ENCODE measurements around the gene ARHGAP35. TPM values are rescaled to one million over a fixed set of nuclear protein-coding genes. Genes with fewer than 3 reads are reported as not detected.

ARHGAP35 gene
- total RNA-seq, 6 experiments from 2014 or later: 51.9 to 69.8 (median 63.4) TPM

GRCh38 chr19:46903458-46903857 lies 42.7 kb downstream of the ARHGAP35 start:
- Mint-ChIP-seq H3K36me3 (ENCODE audit: low read depth) (peaks cover 12% of the 10 kb centered on the region), H3K9me3 (no peaks in the 10 kb centered on the region), H3K4me1 (ENCODE audit: low read depth) (peaks cover 59% of the 10 kb centered on the region), H3K4me3 (peak overlapping the region; percentile 68), H3K27ac (peak overlapping the region; percentile 95), H3K27me3 (ENCODE audit: insufficient read depth) (no peaks in the 10 kb centered on the region)
- DNase-seq: no peak
- TF ChIP-seq, protein P1, sequence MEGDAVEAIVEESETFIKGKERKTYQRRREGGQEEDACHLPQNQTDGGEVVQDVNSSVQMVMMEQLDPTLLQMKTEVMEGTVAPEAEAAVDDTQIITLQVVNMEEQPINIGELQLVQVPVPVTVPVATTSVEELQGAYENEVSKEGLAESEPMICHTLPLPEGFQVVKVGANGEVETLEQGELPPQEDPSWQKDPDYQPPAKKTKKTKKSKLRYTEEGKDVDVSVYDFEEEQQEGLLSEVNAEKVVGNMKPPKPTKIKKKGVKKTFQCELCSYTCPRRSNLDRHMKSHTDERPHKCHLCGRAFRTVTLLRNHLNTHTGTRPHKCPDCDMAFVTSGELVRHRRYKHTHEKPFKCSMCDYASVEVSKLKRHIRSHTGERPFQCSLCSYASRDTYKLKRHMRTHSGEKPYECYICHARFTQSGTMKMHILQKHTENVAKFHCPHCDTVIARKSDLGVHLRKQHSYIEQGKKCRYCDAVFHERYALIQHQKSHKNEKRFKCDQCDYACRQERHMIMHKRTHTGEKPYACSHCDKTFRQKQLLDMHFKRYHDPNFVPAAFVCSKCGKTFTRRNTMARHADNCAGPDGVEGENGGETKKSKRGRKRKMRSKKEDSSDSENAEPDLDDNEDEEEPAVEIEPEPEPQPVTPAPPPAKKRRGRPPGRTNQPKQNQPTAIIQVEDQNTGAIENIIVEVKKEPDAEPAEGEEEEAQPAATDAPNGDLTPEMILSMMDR (IDR thresholded peaks at IDR 0.05): no peak

GRCh38 chr19:46904114-46905060 lies 43.6 kb downstream of the ARHGAP35 start:
- Mint-ChIP-seq H3K27me3 (ENCODE audit: insufficient read depth) (no peaks in the 10 kb centered on the region), H3K27ac (peak overlapping the region; percentile 95), H3K36me3 (ENCODE audit: low read depth) (peaks cover 8% of the 10 kb centered on the region), H3K4me3 (peak overlapping the region; percentile 68), H3K4me1 (ENCODE audit: low read depth) (peaks cover 55% of the 10 kb centered on the region), H3K9me3 (no peaks in the 10 kb centered on the region)
- peak; percentile 78 for DNase-seq
- TF ChIP-seq, protein P1 (IDR thresholded peaks at IDR 0.05): no peak

GRCh38 chr19:46906221-46906620 lies 45.4 kb downstream of the ARHGAP35 start:
- peaks cover 57% of the 10 kb centered on the region for H3K4me1 Mint-ChIP-seq (ENCODE audit: low read depth)
- TF ChIP-seq, protein P1 (IDR thresholded peaks at IDR 0.05): no peak
- no peak overlapping the region for H3K27ac Mint-ChIP-seq
- peaks cover 8% of the 10 kb centered on the region; the same call in 1 of the 2 replicates for H3K36me3 Mint-ChIP-seq (ENCODE audit: low read depth)
- no peaks in the 10 kb centered on the region for H3K27me3 Mint-ChIP-seq (ENCODE audit: insufficient read depth)
- H3K4me3 Mint-ChIP-seq: no peak overlapping the region
- DNase-seq: no peak
- no peaks in the 10 kb centered on the region for H3K9me3 Mint-ChIP-seq

DNA sequence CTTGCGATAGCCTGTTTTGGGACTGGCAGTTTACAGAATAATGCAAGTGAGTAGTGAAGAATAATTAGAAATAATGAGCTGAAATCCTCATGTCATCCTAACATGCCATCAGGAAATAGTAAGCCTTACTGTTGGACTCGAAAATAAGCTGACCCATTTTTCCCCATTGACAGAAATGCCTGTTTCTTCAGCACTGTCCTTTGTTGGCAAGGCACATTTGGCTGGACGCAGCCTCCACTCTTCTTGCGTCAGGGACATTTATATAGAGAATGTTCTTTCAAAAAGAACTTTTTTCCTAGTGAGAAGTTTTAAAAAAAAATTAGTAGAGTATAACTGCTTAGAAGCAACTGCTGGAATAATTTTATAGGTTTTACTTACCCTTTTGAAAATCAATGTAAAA lies 47.1 kb downstream of the ARHGAP35 start:
- TF ChIP-seq, protein P1 (IDR thresholded peaks at IDR 0.05): no peak
- Mint-ChIP-seq H3K27ac (no peak overlapping the region), H3K36me3 (ENCODE audit: low read depth) (peaks cover 8% of the 10 kb centered on the region; the same call in 1 of the 2 replicates), H3K4me1 (ENCODE audit: low read depth) (peaks cover 51% of the 10 kb centered on the region), H3K27me3 (ENCODE audit: insufficient read depth) (no peaks in the 10 kb centered on the region), H3K4me3 (no peak overlapping the region), H3K9me3 (no peaks in the 10 kb centered on the region)
- no peak for DNase-seq

DNA sequence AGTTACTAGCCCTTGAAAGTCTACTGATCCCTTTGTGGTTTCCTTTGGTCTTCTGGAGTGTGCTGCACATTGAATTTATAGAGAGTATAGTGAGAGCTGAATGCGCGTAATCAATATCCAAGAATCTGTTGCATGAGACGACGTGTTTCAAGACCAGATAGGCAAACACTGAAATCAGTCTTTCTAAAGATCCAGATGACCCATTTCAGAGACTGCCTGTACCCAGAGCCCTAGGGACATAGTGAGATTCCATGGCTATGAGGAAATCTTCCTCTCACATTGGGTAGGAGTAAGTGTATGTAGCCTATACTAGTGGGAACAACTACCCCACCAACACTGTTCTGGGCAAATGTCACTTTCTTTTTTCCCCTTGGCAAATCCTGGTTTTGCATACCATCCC lies 48.6 kb downstream of the ARHGAP35 start:
- Mint-ChIP-seq H3K9me3 (no peaks in the 10 kb centered on the region), H3K27me3 (ENCODE audit: insufficient read depth) (no peaks in the 10 kb centered on the region), H3K36me3 (ENCODE audit: low read depth) (peaks cover 5% of the 10 kb centered on the region; the same call in 1 of the 2 replicates), H3K27ac (no peak overlapping the region), H3K4me3 (no peak overlapping the region), H3K4me1 (ENCODE audit: low read depth) (peaks cover 49% of the 10 kb centered on the region)
- TF ChIP-seq, protein P1 (IDR thresholded peaks at IDR 0.05): no peak
- DNase-seq: no peak

Other genes with a start within 250 kb of the ARHGAP35 start
- 10 to 100 TPM; 16.0 to 26.6 (median 17.9) TPM for gene PTGIR, start 235.9 kb upstream of the ARHGAP35 start, total RNA-seq (2021; fragmentation: NEBNext Ultra II Directional; extraction: Animal tissue kit (Norgen Biotek cat#: 25700))
- gene GNG8, start 224.8 kb upstream of the ARHGAP35 start, total RNA-seq (2021; fragmentation: NEBNext Ultra II Directional; extraction: Animal tissue kit (Norgen Biotek cat#: 25700)): not detected
- gene DACT3, start 199.8 kb upstream of the ARHGAP35 start, total RNA-seq (2021; fragmentation: NEBNext Ultra II Directional; extraction: Animal tissue kit (Norgen Biotek cat#: 25700)): 10 to 100 TPM; 12.6 to 17.2 (median 15.5) TPM
- gene PRKD2, start 143.9 kb upstream of the ARHGAP35 start, total RNA-seq (2021; fragmentation: NEBNext Ultra II Directional; extraction: Animal tissue kit (Norgen Biotek cat#: 25700)): 10 to 100 TPM; 35.3 to 42.2 (median 38.4) TPM
- gene FKRP, start 114.9 kb upstream of the ARHGAP35 start, total RNA-seq (2021; fragmentation: NEBNext Ultra II Directional; extraction: Animal tissue kit (Norgen Biotek cat#: 25700)): 10 to 100 TPM; 31.4 to 36.8 (median 33.2) TPM
- gene STRN4, start 114.5 kb upstream of the ARHGAP35 start, total RNA-seq (2021; fragmentation: NEBNext Ultra II Directional; extraction: Animal tissue kit (Norgen Biotek cat#: 25700)): 10 to 100 TPM; 53.6 to 60.8 (median 58.3) TPM
- 100 to 1,000 TPM; 263 to 310 (median 281) TPM for gene SLC1A5, start 72.4 kb upstream of the ARHGAP35 start, total RNA-seq (2021; fragmentation: NEBNext Ultra II Directional; extraction: Animal tissue kit (Norgen Biotek cat#: 25700))
- gene AP2S1, start 10.2 kb upstream of the ARHGAP35 start, total RNA-seq (2021; fragmentation: NEBNext Ultra II Directional; extraction: Animal tissue kit (Norgen Biotek cat#: 25700)): 100 to 1,000 TPM; 416 to 479 (median 463) TPM
- 10 to 100 TPM in 1 of 6 experiments, 1 to 10 TPM in 5; 2.2 to 11.5 (median 3.6) TPM for gene NPAS1, start 158.8 kb downstream of the ARHGAP35 start, total RNA-seq (2021; fragmentation: NEBNext Ultra II Directional; extraction: Animal tissue kit (Norgen Biotek cat#: 25700))
- gene TMEM160, start 187.6 kb downstream of the ARHGAP35 start, total RNA-seq (2021; fragmentation: NEBNext Ultra II Directional; extraction: Animal tissue kit (Norgen Biotek cat#: 25700)): 10 to 100 TPM; 44.2 to 55.1 (median 49.3) TPM

Data from HFFc6 (cell line).